ENCODE results near the gene AP5Z1.

Gene AP5Z1

GRCh38 chr7:4820405-4820966 lies 45.1 kb downstream of the AP5Z1 start:
- TF ChIP-seq EZH2 (IDR thresholded peaks at IDR 0.05) (no peak), FOXP2 (optimal IDR thresholded peaks at IDR 0.05; ENCODE audit: control extremely low read depth, extremely low read length, insufficient read depth) (no peak), POLR2AphosphoS5 (IDR thresholded peaks at IDR 0.05; ENCODE audit: borderline replicate concordance, low read depth, low read length) (no peak)
- H3K9me3 ChIP-seq (ENCODE audit: low read depth, low read length): no peaks in the 10 kb centered on the region
- no peak overlapping the region for H3K4me3 ChIP-seq
- no peak overlapping the region for H3K27ac ChIP-seq
- no peak overlapping the region for H3K9ac ChIP-seq (ENCODE audit: insufficient read length)
- H3K36me3 ChIP-seq (ENCODE audit: insufficient read depth, low read length): no peaks in the 10 kb centered on the region
- no peak for DNase-seq (ENCODE audit: low read depth, low spot score)

GRCh38 chr7:4820967-4821471 lies 45.6 kb downstream of the AP5Z1 start:
- DNase-seq (ENCODE audit: low read depth, low spot score): no peak
- no peak for TF ChIP-seq POLR2AphosphoS5 (IDR thresholded peaks at IDR 0.05; ENCODE audit: borderline replicate concordance, low read depth, low read length)
- no peak overlapping the region for H3K27ac ChIP-seq
- no peaks in the 10 kb centered on the region for H3K36me3 ChIP-seq (ENCODE audit: insufficient read depth, low read length)
- H3K4me3 ChIP-seq: no peak overlapping the region
- no peaks in the 10 kb centered on the region for H3K9me3 ChIP-seq (ENCODE audit: low read depth, low read length)
- no peak overlapping the region for H3K9ac ChIP-seq (ENCODE audit: insufficient read length)

GRCh38 chr7:4822677-4823076 lies 47.3 kb downstream of the AP5Z1 start:
- Histone ChIP-seq H3K9ac (ENCODE audit: insufficient read length) (no peak overlapping the region), H3K27ac (no peak overlapping the region), H3K4me3 (no peak overlapping the region), H3K9me3 (ENCODE audit: low read depth, low read length) (no peaks in the 10 kb centered on the region), H3K36me3 (ENCODE audit: insufficient read depth, low read length) (no peaks in the 10 kb centered on the region)
- no peak for DNase-seq (ENCODE audit: low read depth, low spot score)
- no peak for TF ChIP-seq EZH2 (IDR thresholded peaks at IDR 0.05)
- TF ChIP-seq FOXP2 (optimal IDR thresholded peaks at IDR 0.05; ENCODE audit: control extremely low read depth, extremely low read length, insufficient read depth): no peak
- TF ChIP-seq POLR2AphosphoS5 (IDR thresholded peaks at IDR 0.05; ENCODE audit: borderline replicate concordance, low read depth, low read length): no peak

GRCh38 chr7:4823441-4824119 lies 48.2 kb downstream of the AP5Z1 start:
- TF ChIP-seq POLR2AphosphoS5 (IDR thresholded peaks at IDR 0.05; ENCODE audit: borderline replicate concordance, low read depth, low read length): no peak
- TF ChIP-seq EZH2 (IDR thresholded peaks at IDR 0.05): no peak
- TF ChIP-seq FOXP2 (optimal IDR thresholded peaks at IDR 0.05; ENCODE audit: control extremely low read depth, extremely low read length, insufficient read depth): no peak
- H3K4me3 ChIP-seq: no peak overlapping the region
- H3K36me3 ChIP-seq (ENCODE audit: insufficient read depth, low read length): no peaks in the 10 kb centered on the region
- no peak overlapping the region for H3K27ac ChIP-seq
- no peak overlapping the region for H3K9ac ChIP-seq (ENCODE audit: insufficient read length)
- no peaks in the 10 kb centered on the region for H3K9me3 ChIP-seq (ENCODE audit: low read depth, low read length)
- no peak for DNase-seq (ENCODE audit: low read depth, low spot score)

GRCh38 chr7:4824120-4824775 lies 48.8 kb downstream of the AP5Z1 start:
- Histone ChIP-seq H3K9me3 (ENCODE audit: low read depth, low read length) (no peaks in the 10 kb centered on the region), H3K36me3 (ENCODE audit: insufficient read depth, low read length) (no peaks in the 10 kb centered on the region), H3K4me3 (no peak overlapping the region), H3K9ac (ENCODE audit: insufficient read length) (no peak overlapping the region), H3K27ac (no peak overlapping the region)
- DNase-seq (ENCODE audit: low read depth, low spot score): no peak
- no peak for TF ChIP-seq EZH2 (IDR thresholded peaks at IDR 0.05)
- TF ChIP-seq POLR2AphosphoS5 (IDR thresholded peaks at IDR 0.05; ENCODE audit: borderline replicate concordance, low read depth, low read length): no peak
- TF ChIP-seq FOXP2 (optimal IDR thresholded peaks at IDR 0.05; ENCODE audit: control extremely low read depth, extremely low read length, insufficient read depth): no peak

GRCh38 chr7:4825081-4825480 lies 49.7 kb downstream of the AP5Z1 start:
- H3K9me3 ChIP-seq (ENCODE audit: low read depth, low read length): no peaks in the 10 kb centered on the region
- no peaks in the 10 kb centered on the region for H3K36me3 ChIP-seq (ENCODE audit: insufficient read depth, low read length)
- no peak overlapping the region for H3K4me3 ChIP-seq
- H3K9ac ChIP-seq (ENCODE audit: insufficient read length): no peak overlapping the region
- TF ChIP-seq EZH2 (IDR thresholded peaks at IDR 0.05): no peak
- TF ChIP-seq FOXP2 (optimal IDR thresholded peaks at IDR 0.05; ENCODE audit: control extremely low read depth, extremely low read length, insufficient read depth): no peak
- no peak for TF ChIP-seq POLR2AphosphoS5 (IDR thresholded peaks at IDR 0.05; ENCODE audit: borderline replicate concordance, low read depth, low read length)
- DNase-seq (ENCODE audit: low read depth, low spot score): no peak
- H3K27ac ChIP-seq: no peak overlapping the region

GRCh38 chr7:4828720-4829383 lies 53.4 kb downstream of the AP5Z1 start:
- Histone ChIP-seq H3K4me3 (no peak overlapping the region), H3K27ac (no peak overlapping the region), H3K9ac (ENCODE audit: insufficient read length) (no peak overlapping the region), H3K9me3 (ENCODE audit: low read depth, low read length) (no peaks in the 10 kb centered on the region), H3K36me3 (ENCODE audit: insufficient read depth, low read length) (no peaks in the 10 kb centered on the region)
- no peak for DNase-seq (ENCODE audit: low read depth, low spot score)
- TF ChIP-seq EZH2 (IDR thresholded peaks at IDR 0.05): no peak
- no peak for TF ChIP-seq FOXP2 (optimal IDR thresholded peaks at IDR 0.05; ENCODE audit: control extremely low read depth, extremely low read length, insufficient read depth)
- TF ChIP-seq POLR2AphosphoS5 (IDR thresholded peaks at IDR 0.05; ENCODE audit: borderline replicate concordance, low read depth, low read length): no peak

- Histone ChIP-seq H3K9me3 (ENCODE audit: low read depth, low read length) (no peaks in the 10 kb centered on the region), H3K36me3 (ENCODE audit: insufficient read depth, low read length) (no peaks in the 10 kb centered on the region), H3K9ac (ENCODE audit: insufficient read length) (no peak overlapping the region), H3K27ac (no peak overlapping the region), H3K4me3 (no peak overlapping the region)
- no peak for TF ChIP-seq POLR2AphosphoS5 (IDR thresholded peaks at IDR 0.05; ENCODE audit: borderline replicate concordance, low read depth, low read length)
- TF ChIP-seq FOXP2 (optimal IDR thresholded peaks at IDR 0.05; ENCODE audit: control extremely low read depth, extremely low read length, insufficient read depth): no peak
- TF ChIP-seq EZH2 (IDR thresholded peaks at IDR 0.05): no peak
- DNase-seq (ENCODE audit: low read depth, low spot score): no peak
Observed at GRCh38 chr7:4830176-4830575, 54.8 kb downstream of the AP5Z1 start.

Measured in SK-N-MC (cell line).